Measurements from ENCODE around the gene SLC31A2. TPM values are rescaled to one million over a fixed set of nuclear protein-coding genes. Genes with fewer than 3 reads are reported as not detected.

SLC31A2 gene
- total and polyA plus RNA-seq, 7 donors, result 10.0 to 35.4 (median 16.4) TPM

DNA sequence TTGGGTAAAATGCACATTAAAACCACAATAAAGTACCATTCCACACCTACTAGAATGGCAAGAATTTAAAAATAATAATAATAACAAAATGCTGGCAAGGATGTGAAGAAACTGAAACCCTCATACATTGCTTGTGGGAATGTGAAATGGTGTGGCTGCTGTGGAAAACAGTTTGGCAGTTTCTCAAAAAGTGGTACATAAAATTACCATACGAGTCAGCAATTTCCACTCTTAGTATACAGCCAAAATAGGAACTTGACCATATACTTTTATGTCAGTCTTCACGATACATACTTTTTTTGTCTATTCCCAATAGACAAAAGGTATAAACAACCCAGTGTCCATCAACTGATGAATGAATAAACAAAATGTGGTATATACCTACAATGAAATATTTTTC lies 54.6 kb downstream of the SLC31A2 start:
- no peak for TF ChIP-seq CTCF (IDR thresholded peaks at IDR 0.05)
- DNase-seq (no peak), ATAC-seq (no peak)
- Histone ChIP-seq H3K27ac (no peak overlapping the region), H3K4me1 (no peaks in the 10 kb centered on the region), H3K9me3 (no peaks in the 10 kb centered on the region), H3K4me3 (no peak overlapping the region), H3K36me3 (ENCODE audit: insufficient read depth in 1 of 2, low read depth in 1 of 2) (peaks cover 0 to 100% of the 10 kb centered on the region in 2 donors), H3K27me3 (ENCODE audit: insufficient read depth in 3 of 3, low read length in 2 of 3) (no peaks in the 10 kb centered on the region)
- 83 to 91% (median 89%) methylated on average over 2 of the region's 2 CpGs for WGBS, 3 donors
- intact Hi-C loops (cut with DNase I), result no loop called here

DNA sequence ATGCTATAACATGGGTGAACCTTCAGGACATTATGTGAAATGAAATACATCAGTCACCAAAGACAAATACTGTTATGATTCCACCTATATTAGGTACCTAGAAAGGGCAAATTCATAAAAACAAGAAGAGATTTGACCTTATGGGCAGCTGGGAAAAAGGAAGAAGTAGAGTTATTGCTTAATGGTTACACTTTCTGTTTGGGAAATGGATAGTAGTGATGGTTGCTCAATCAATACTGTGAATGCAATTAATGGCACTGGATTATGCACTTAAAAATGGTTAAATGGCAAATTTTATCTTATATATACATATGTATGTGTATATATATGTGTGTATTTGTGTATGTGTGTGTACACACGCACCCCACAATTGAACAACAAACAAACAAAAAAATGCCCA lies 55.1 kb downstream of the SLC31A2 start:
- H3K4me1 ChIP-seq, result no peaks in the 10 kb centered on the region
- peaks cover 0 to 100% of the 10 kb centered on the region in 2 donors for H3K36me3 ChIP-seq (ENCODE audit: insufficient read depth in 1 of 2, low read depth in 1 of 2)
- H3K27me3 ChIP-seq (ENCODE audit: insufficient read depth in 3 of 3, low read length in 2 of 3), result no peaks in the 10 kb centered on the region
- 97 to 100% (median 98%) methylated on average over 1 of the region's 1 CpG for WGBS, 3 donors
- DNase-seq, result no peak
- no peak overlapping the region for H3K4me3 ChIP-seq
- intact Hi-C loops (cut with DNase I), result no loop called here
- TF ChIP-seq CTCF (IDR thresholded peaks at IDR 0.05), result no peak
- no peaks in the 10 kb centered on the region for H3K9me3 ChIP-seq
- ATAC-seq, result no peak
- no peak overlapping the region for H3K27ac ChIP-seq

- H3K36me3 ChIP-seq (ENCODE audit: insufficient read depth in 1 of 2, low read depth in 1 of 2), result peaks cover 2 to 55% of the 10 kb centered on the region in 2 donors
- H3K4me3 ChIP-seq, result no peak overlapping the region
- intact Hi-C loops (cut with DNase I), result loop anchor here in 1 of 2 donors (5.0 kb wide), 1 partner anchor 49 kb away; no protein-coding TSS in a partner anchor
- no peak for ATAC-seq
- H3K9me3 ChIP-seq, result no peaks in the 10 kb centered on the region
- TF ChIP-seq CTCF (IDR thresholded peaks at IDR 0.05), result no peak
- no peak overlapping the region for H3K27ac ChIP-seq
- WGBS, 3 donors, result 93 to 96% (median 95%) methylated on average over 10 of the region's 10 CpGs
- DNase-seq, result no peak
- H3K4me1 ChIP-seq, result no peaks in the 10 kb centered on the region
- H3K27me3 ChIP-seq (ENCODE audit: insufficient read depth in 3 of 3, low read length in 2 of 3), result no peaks in the 10 kb centered on the region
Measured at GRCh38 chr9:113210815-113211214, 60.0 kb downstream of the SLC31A2 start.

Other genes starting within 250 kb of the SLC31A2 start
- gene ZNF883, start 138.8 kb upstream of the SLC31A2 start, total RNA-seq, result under 1 TPM in 3 of 4 donors, not detected in 1; 0.34 to 0.66 (median 0.49) TPM
- gene ZNF883, start 138.8 kb upstream of the SLC31A2 start, polyA plus RNA-seq, result 1 to 10 TPM in 1 of 3 donors, under 1 TPM in 2; 0.36 to 1.4 (median 0.62) TPM
- gene ZFP37, start 94.3 kb upstream of the SLC31A2 start, total RNA-seq, result 1 to 10 TPM in 3 of 4 donors, under 1 TPM in 1; 0.54 to 1.6 (median 1.5) TPM
- gene ZFP37, start 94.3 kb upstream of the SLC31A2 start, polyA plus RNA-seq, result 1 to 10 TPM in 2 of 3 donors, under 1 TPM in 1; 0.77 to 1.2 (median 1.0) TPM
- 10 to 100 TPM; 13.6 to 18.4 (median 17.9) TPM for gene FKBP15, start 70.3 kb downstream of the SLC31A2 start, total RNA-seq
- 10 to 100 TPM; 10.5 to 15.8 (median 11.0) TPM for gene FKBP15, start 70.3 kb downstream of the SLC31A2 start, polyA plus RNA-seq
- 1 to 10 TPM; 4.1 to 6.7 (median 4.8) TPM for gene SLC31A1, start 70.5 kb downstream of the SLC31A2 start, total RNA-seq
- gene SLC31A1, start 70.5 kb downstream of the SLC31A2 start, polyA plus RNA-seq, result 10 to 100 TPM in 1 of 3 donors, 1 to 10 TPM in 2; 3.3 to 10.2 (median 9.5) TPM
- gene CDC26, start 124.6 kb downstream of the SLC31A2 start, total RNA-seq, result 10 to 100 TPM; 22.4 to 25.6 (median 24.0) TPM
- gene CDC26, start 124.6 kb downstream of the SLC31A2 start, polyA plus RNA-seq, result 100 to 1,000 TPM in 1 of 3 donors, 10 to 100 TPM in 2; 53.2 to 112 (median 75.0) TPM
- gene PRPF4, start 124.7 kb downstream of the SLC31A2 start, total RNA-seq, result 10 to 100 TPM; 10.9 to 22.5 (median 19.8) TPM
- gene PRPF4, start 124.7 kb downstream of the SLC31A2 start, polyA plus RNA-seq, result 10 to 100 TPM; 12.2 to 33.4 (median 30.4) TPM
- gene RNF183, start 152.4 kb downstream of the SLC31A2 start, total RNA-seq, result not detected
- under 1 TPM in 1 of 3 donors, not detected in 2; 0.05 TPM for gene RNF183, start 152.4 kb downstream of the SLC31A2 start, polyA plus RNA-seq
- 1 to 10 TPM; 1.7 to 6.9 (median 2.4) TPM for gene WDR31, start 189.3 kb downstream of the SLC31A2 start, total RNA-seq
- gene WDR31, start 189.3 kb downstream of the SLC31A2 start, polyA plus RNA-seq, result 1 to 10 TPM in 1 of 3 donors, under 1 TPM in 2; 0.66 to 2.7 (median 0.76) TPM
- gene BSPRY, start 198.5 kb downstream of the SLC31A2 start, total RNA-seq, result not detected
- gene BSPRY, start 198.5 kb downstream of the SLC31A2 start, polyA plus RNA-seq, result under 1 TPM in 2 of 3 donors, not detected in 1; 0.03 TPM
- gene HDHD3, start 226.0 kb downstream of the SLC31A2 start, total RNA-seq, result 10 to 100 TPM in 1 of 4 donors, 1 to 10 TPM in 3; 7.3 to 11.5 (median 8.6) TPM
- 10 to 100 TPM in 2 of 3 donors, 1 to 10 TPM in 1; 7.0 to 14.9 (median 12.2) TPM for gene HDHD3, start 226.0 kb downstream of the SLC31A2 start, polyA plus RNA-seq

All from psoas muscle (tissue), 8 donors.